K562 (cell line): ENCODE measurements around the gene ZNF121. TPM values are rescaled to one million over a fixed set of nuclear protein-coding genes. Genes with fewer than 3 reads are reported as not detected.

ENCODE experiments used
- ARID1B ChIP-seq: fragments of 450-650 bp; IDR thresholded peaks from 2 replicates; pipeline ENCODE4 v1.6.1; 2016; ENCODE audit warnings: antibody characterized with exemption, mild to moderate bottlenecking, inconsistent platforms
- CREM ChIP-seq: IDR thresholded peaks from 2 replicates; pipeline ENCODE4 v1.6.1; 2014; ENCODE audit warnings: antibody characterized with exemption, low read depth
- GATAD2A ChIP-seq: fragments of 450-650 bp; IDR thresholded peaks from 2 replicates; pipeline ENCODE4 v1.6.1; 2017
- HES1 ChIP-seq: fragments of 450-650 bp; IDR thresholded peaks from 2 replicates; pipeline ENCODE4 v1.6.1; 2016; ENCODE audit warnings: low read depth, mild to moderate bottlenecking, moderate library complexity
- MBD1 ChIP-seq: fragments of 250-450 bp; sonication (Bioruptor Pico); IDR thresholded peaks from 2 replicates; pipeline ENCODE4 v1.8.0; 2022; ENCODE audit warnings: inconsistent platforms
- MIER1 ChIP-seq: fragments of 450-650 bp; IDR thresholded peaks from 2 replicates; pipeline ENCODE4 v1.6.1; 2016; ENCODE audit warnings: antibody characterized with exemption, mild to moderate bottlenecking, low read depth
- NCOA1 ChIP-seq: fragments of 450-650 bp; IDR thresholded peaks from 2 replicates; pipeline ENCODE4 v1.6.1; 2016; ENCODE audit warnings: low read depth
- POLR2AphosphoS5 ChIP-seq: IDR thresholded peaks from 2 replicates; pipeline ENCODE4 v1.6.1; 2011; ENCODE audit warnings: mild to moderate bottlenecking, low read depth, low read length, moderate library complexity; ENCODE audit not compliant: control insufficient read depth, insufficient read depth
- SUPT5H ChIP-seq: fragments of 450-650 bp; IDR thresholded peaks from 2 replicates; pipeline ENCODE4 v1.6.1; 2016
- ZBTB2 ChIP-seq: fragments of 450-650 bp; IDR thresholded peaks from 2 replicates; pipeline ENCODE4 v1.6.1; 2016; ENCODE audit warnings: antibody characterized with exemption
- ZFP1 ChIP-seq: fragments of 450-650 bp; formaldehyde crosslinking; IDR thresholded peaks from 2 replicates; pipeline ENCODE4 v1.4.0; 2020; ENCODE audit warnings: mild to moderate bottlenecking, mixed read lengths
- ZNF408 ChIP-seq: fragments of 250-450 bp; sonication (Bioruptor Pico); IDR thresholded peaks from 2 replicates; pipeline ENCODE4 v1.4.0; 2020; ENCODE audit warnings: low read depth, mild to moderate bottlenecking, moderate library complexity
- ZNF518B ChIP-seq: fragments of 250-450 bp; sonication (Bioruptor Pico); IDR thresholded peaks from 2 replicates; pipeline ENCODE4 v1.5.0; 2021; ENCODE audit warnings: mild to moderate bottlenecking, moderate library complexity
- ZNF583 ChIP-seq: fragments of 250-450 bp; sonication (Bioruptor Pico); IDR thresholded peaks from 2 replicates; pipeline ENCODE4 v1.4.0; 2020
- ZNF609 ChIP-seq: sonication (generic); formaldehyde crosslinking; IDR thresholded peaks from 2 replicates; pipeline ENCODE4 v1.8.1; 2023; ENCODE audit warnings: missing genetic modification reagents, mild to moderate bottlenecking, borderline replicate concordance
- polyA plus RNA-seq, 8 experiments: library from polyadenylated mRNA; depleted of rRNA in 4 of 8; stranded (reverse) in 5 of 8; unstranded in 3 of 8; fragments of >200 nt; fragmentation: Nextera tagmentation in 2 of 8; fragmentation: Illumina TruSeq in 1 of 8; extraction: Ambion mirVana in 2 of 8; extraction: Trizol in 1 of 8; gene quantifications; 2 replicates each; pipeline versions ENCODE4 v1.2.1 to v1.2.3, GENCODE V29; 2011 to 2014; ENCODE audit warnings: inconsistent platforms in 1 of 8, missing spikeins in 1 of 8
- total RNA-seq, 7 experiments: library from RNA; depleted of rRNA in 6 of 7; stranded (reverse); fragments of >200 nt in 6 of 7; fragmentation: Illumina TruSeq in 2 of 7; extraction: Trizol in 2 of 7; gene quantifications; 2 replicates each; pipeline versions ENCODE4 v1.2.1 to v1.2.3, GENCODE V29; 2011 to 2021; ENCODE audit warnings: low replicate concordance in 1 of 7

The ZNF121 gene
- total and polyA plus RNA-seq, 9 of the 15 experiments (the other 6 are each of a cell fraction or from before 2014, with no cell fraction given) = 14.6 to 115 (median 33.4) TPM

- TF ChIP-seq ZNF609 (CRISPR knock-in tag) (no peak), NCOA1 (peak; percentile 46; the same call in 1 of the 2 replicates), ZBTB2 (no peak), ZFP1 (CRISPR knock-in tag) (no peak), MIER1 (no peak), CREM (peak; percentile 98), HES1 (no peak), ZNF518B (no peak), POLR2AphosphoS5 (peak; percentile 92), SUPT5H (peak; percentile 95), GATAD2A (no peak), ARID1B (no peak), ZNF583 (CRISPR knock-in tag) (0 out of 2 replicates have a peak, but pooled peaks have one; percentile 25), ZNF408 (no peak), MBD1 (CRISPR knock-in tag) (no peak)
Observed at GRCh38 chr19:9584073-9584833, at the start of gene ZNF121 (continued).
